HCT116 (cell line): ENCODE results near the gene PCBP3. TPM values are rescaled to one million over a fixed set of nuclear protein-coding genes. Genes with fewer than 3 reads are reported as not detected.

Experiments
- ATAC-seq: fragments of 200-7000 bp; cut with Tn5 transposase; 2 replicates; pipeline ENCODE4 v1.9.1; 2020; ENCODE audit warnings: mild to moderate bottlenecking, moderate library complexity
- BruUV-seq: library from RNA; stranded (reverse); fragments of 400-500 nt; replicated peaks from 2 replicates; lab custom pipeline; 2021; lab: Mats Ljungman, UMichigan
- CTCF ChIA-PET: fragments of 300-600 bp; sonication (Branson Sonifier 250); formaldehyde crosslinking; loops from one replicate; lab custom pipeline; 2021; ENCODE audit warnings: antibody characterized with exemption; lab: Charles Lee
- POLR2A ChIA-PET: fragments of 300-600, 350-600 bp; sonication (Branson Sonifier 250); formaldehyde crosslinking; loops from one replicate; lab custom pipeline; 2021; ENCODE audit warnings: antibody characterized with exemption; lab: Charles Lee
- RAD21 ChIA-PET, 2 experiments: fragments of 300-600 bp; sonication (Branson Sonifier 250); formaldehyde crosslinking; loops; one replicate each; lab custom pipeline; 2023; ENCODE audit warnings: low total read pairs in 2 of 2; ENCODE audit not compliant: uncharacterized antibody in 2 of 2, unreplicated experiment in 2 of 2, low non-redundant PET in 1 of 2; lab: Charles Lee
- DNase-seq: peaks from one replicate; pipeline ENCODE4 v3.0.0-alpha.2; 2010; ENCODE audit warnings: low read depth, low spot score
- H2AFZ ChIP-seq: fragments of 200-600 bp; shearing (Covaris generic), sonication (generic); 2 replicates; pipeline ENCODE4 v1.6.1; 2017; ENCODE audit warnings: low read depth, mixed run types, mixed read lengths, antibody characterized with exemption, low read length; ENCODE audit not compliant: poor library complexity, severe bottlenecking
- H3K27ac ChIP-seq: 2 replicates; pipeline ENCODE4 v1.5.1; 2012; ENCODE audit warnings: low read depth, low read length
- H3K27me3 ChIP-seq: fragments of 200-600 bp; sonication (generic); 2 replicates; pipeline ENCODE4 v1.6.1; 2016; ENCODE audit warnings: mixed run types, low read length, mixed read lengths; ENCODE audit not compliant: insufficient read depth
- H3K36me3 ChIP-seq, 2 experiments: fragments of 200-500 bp in 1 of 2; fragments of 200-600 bp in 1 of 2; sonication (Bioruptor generic) in 1 of 2; sonication (generic) in 1 of 2; 2 replicates each; pipeline versions ENCODE4 v1.5.1 to v1.6.1; 2014 to 2016; ENCODE audit warnings: low read length in 2 of 2, inconsistent platforms in 1 of 2, mixed read lengths in 1 of 2, mixed run types in 1 of 2; ENCODE audit not compliant: insufficient read depth in 2 of 2, control insufficient read depth in 1 of 2
- H3K4me1 ChIP-seq, 2 experiments: fragments of 200-600 bp in 1 of 2; sonication (generic) in 1 of 2; 2 replicates each; pipeline versions ENCODE4 v1.5.1 to v1.6.1; 2012 to 2017; ENCODE audit warnings: low read length in 2 of 2, inconsistent platforms in 1 of 2, mild to moderate bottlenecking in 1 of 2, mixed read lengths in 1 of 2, mixed run types in 1 of 2, moderate library complexity in 1 of 2; ENCODE audit not compliant: insufficient read depth in 2 of 2, control insufficient read depth in 1 of 2
- H3K4me2 ChIP-seq: fragments of 200-600 bp; sonication (generic); 2 replicates; pipeline ENCODE4 v1.6.1; 2017; ENCODE audit warnings: mixed run types, low read length, mixed read lengths
- H3K4me3 ChIP-seq, 2 experiments: fragments of 200-600 bp in 1 of 2; sonication (generic) in 1 of 2; replicated peaks in 1 of 2; 2 replicates each; pipeline ENCODE4 v1.5.1; 2011 to 2016; ENCODE audit warnings: low read length in 2 of 2, control low read depth in 1 of 2, low read depth in 1 of 2, mild to moderate bottlenecking in 1 of 2, mixed read lengths in 1 of 2, mixed run types in 1 of 2
- H3K79me2 ChIP-seq: fragments of 200-600 bp; sonication (generic); 2 replicates; pipeline ENCODE4 v1.6.1; 2017; ENCODE audit warnings: mild to moderate bottlenecking, mixed run types, low read length, moderate library complexity, mixed read lengths; ENCODE audit not compliant: insufficient read depth
- H3K9ac ChIP-seq: fragments of 200-600 bp; sonication (generic); 2 replicates; pipeline ENCODE4 v1.6.1; 2016; ENCODE audit warnings: low read length, mixed read lengths
- H3K9me2 ChIP-seq: fragments of 200-600 bp; sonication (generic), shearing (Covaris generic); 2 replicates; pipeline ENCODE4 v1.6.1; 2017; ENCODE audit warnings: mixed run types, mild to moderate bottlenecking, moderate library complexity; ENCODE audit not compliant: insufficient read depth
- H3K9me3 ChIP-seq, 2 experiments: fragments of 200-500 bp in 1 of 2; fragments of 200-600 bp in 1 of 2; sonication (Bioruptor generic) in 1 of 2; sonication (generic) in 1 of 2; 2 replicates each; pipeline ENCODE4 v1.6.1; 2014 to 2017; ENCODE audit warnings: low read length in 2 of 2, mixed read lengths in 2 of 2, inconsistent platforms in 1 of 2, low read depth in 1 of 2, mild to moderate bottlenecking in 1 of 2, mixed run types in 1 of 2, moderate library complexity in 1 of 2; ENCODE audit not compliant: control insufficient read depth in 1 of 2, insufficient read depth in 1 of 2
- H4K20me1 ChIP-seq: fragments of 200-600 bp; sonication (generic), shearing (Covaris generic); 2 replicates; pipeline ENCODE4 v1.6.1; 2017; ENCODE audit warnings: mixed run types, mild to moderate bottlenecking, moderate library complexity; ENCODE audit not compliant: insufficient read depth
- ATF3 ChIP-seq: IDR thresholded peaks from 2 replicates; pipeline ENCODE4 v1.6.1; 2012
- CBX3 ChIP-seq: IDR thresholded peaks from 2 replicates; pipeline ENCODE4 v1.6.1; 2012; ENCODE audit warnings: low read depth
- CEBPB ChIP-seq: IDR thresholded peaks from 2 replicates; pipeline ENCODE4 v1.6.1; 2012; ENCODE audit warnings: low read depth
- CTCF ChIP-seq, 3 experiments: fragments of 200-600 bp in 1 of 3; sonication (generic) in 1 of 3; IDR thresholded peaks in 2 of 3; conservative IDR thresholded peaks in 1 of 3; 2 replicates each; pipeline ENCODE4 v1.5.1; 2012 to 2017; ENCODE audit warnings: low read depth in 2 of 3, low read length in 2 of 3, antibody characterized with exemption in 1 of 3, borderline replicate concordance in 1 of 3, control low read depth in 1 of 3, mild to moderate bottlenecking in 1 of 3, mixed read lengths in 1 of 3, mixed run types in 1 of 3, moderate library complexity in 1 of 3; ENCODE audit not compliant: insufficient read depth in 1 of 3
- EGR1 ChIP-seq: IDR thresholded peaks from 2 replicates; pipeline ENCODE4 v1.6.1; 2012; ENCODE audit warnings: low read depth
- ELF1 ChIP-seq: IDR thresholded peaks from 2 replicates; pipeline ENCODE4 v1.6.1; 2012; ENCODE audit warnings: low read depth, borderline replicate concordance
- EZH2phosphoT487 ChIP-seq: fragments of 200-600 bp; IDR thresholded peaks from 2 replicates; pipeline ENCODE4 v1.6.1; 2018; ENCODE audit warnings: antibody characterized with exemption, borderline replicate concordance
- FOSL1 ChIP-seq: IDR thresholded peaks from 2 replicates; pipeline ENCODE4 v1.6.1; 2012; ENCODE audit warnings: low read depth
- JUND ChIP-seq: IDR thresholded peaks from 2 replicates; pipeline ENCODE4 v1.6.1; 2012
- MAX ChIP-seq: IDR thresholded peaks from 2 replicates; pipeline ENCODE4 v1.6.1; 2012
- POLR2A ChIP-seq: IDR thresholded peaks from 2 replicates; pipeline ENCODE4 v1.7.0; 2011; ENCODE audit warnings: borderline replicate concordance; ENCODE audit not compliant: insufficient read depth, insufficient read length; ENCODE audit errors: extremely low read depth
- POLR2AphosphoS5 ChIP-seq: IDR thresholded peaks from 2 replicates; pipeline ENCODE4 v1.6.1; 2011; ENCODE audit warnings: mild to moderate bottlenecking, low read depth, low read length, moderate library complexity
- RAD21 ChIP-seq: IDR thresholded peaks from 2 replicates; pipeline ENCODE4 v1.6.1; 2012; ENCODE audit warnings: low read depth, mild to moderate bottlenecking
- SIN3A ChIP-seq: IDR thresholded peaks from 2 replicates; pipeline ENCODE4 v1.6.1; 2012; ENCODE audit warnings: low read depth
- SP1 ChIP-seq: IDR thresholded peaks from 2 replicates; pipeline ENCODE4 v1.6.1; 2012; ENCODE audit warnings: low read depth
- TCF7L2 ChIP-seq: IDR thresholded peaks from 2 replicates; pipeline ENCODE4 v1.7.0; 2011; ENCODE audit warnings: borderline replicate concordance, inconsistent platforms; ENCODE audit not compliant: insufficient read depth, insufficient read length; ENCODE audit errors: extremely low read depth
- YY1 ChIP-seq: IDR thresholded peaks from 2 replicates; pipeline ENCODE4 v1.6.1; 2011; ENCODE audit warnings: low read length, low read depth, moderate library complexity, mild to moderate bottlenecking; ENCODE audit not compliant: insufficient replicate concordance; ENCODE audit errors: extremely low read depth
- ZBTB33 ChIP-seq: IDR thresholded peaks from 2 replicates; pipeline ENCODE4 v1.6.1; 2011; ENCODE audit warnings: mild to moderate bottlenecking, low read length, moderate library complexity; ENCODE audit not compliant: insufficient replicate concordance; ENCODE audit errors: extremely low read depth
- ZFX ChIP-seq: fragments of 450-650 bp; IDR thresholded peaks from 2 replicates; pipeline ENCODE4 v1.6.1; 2017
- ZNF274 ChIP-seq: fragments of 200-500 bp; sonication (Bioruptor generic); IDR thresholded peaks from 2 replicates; pipeline ENCODE4 v1.6.1; 2014; ENCODE audit warnings: mild to moderate bottlenecking, low read depth, low read length, inconsistent platforms
- intact Hi-C: fragments of 100-400 bp; cut with micrococcal nuclease; formaldehyde crosslinking; loops from 2 replicates; pipeline ENCODE4 v1.10.0; 2022
- total RNA-seq: library from RNA; stranded (reverse); gene quantifications from one replicate; pipeline ENCODE4 v1.2.1, GENCODE V29; 2021; ENCODE audit not compliant: unreplicated experiment

Gene PCBP3
- total RNA-seq, 1 experiment from 2014 or later = 3.1 TPM

DNA sequence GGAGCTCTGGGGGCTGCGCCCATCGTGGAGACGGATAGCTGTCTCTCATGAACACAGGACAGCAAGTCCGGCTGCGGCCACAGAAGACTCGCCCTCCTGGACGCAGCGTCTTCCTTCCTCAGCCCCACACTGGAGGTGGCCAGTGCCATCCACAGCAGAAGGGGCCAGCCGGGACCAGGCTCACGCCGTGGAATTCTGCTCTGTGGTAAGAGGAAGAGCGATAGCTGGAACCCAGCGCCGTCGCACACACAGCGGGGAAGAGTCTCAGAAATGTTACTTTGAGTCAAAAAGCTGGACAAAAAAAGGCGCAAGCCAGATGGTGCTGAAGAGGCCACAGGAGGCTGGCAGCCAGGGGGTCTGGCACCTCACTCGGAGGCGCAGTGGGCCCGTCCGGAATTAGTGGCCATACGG, 224.2 kb downstream of the PCBP3 start:
- no peak overlapping the region for H2AFZ ChIP-seq
- no peak for DNase-seq
- H3K9ac ChIP-seq = no peak overlapping the region
- BruUV-seq = no TSS peak
- H3K27ac ChIP-seq = no peak overlapping the region
- no peaks in the 10 kb centered on the region for H3K27me3 ChIP-seq
- no peak overlapping the region for H3K4me2 ChIP-seq
- H4K20me1 ChIP-seq = no peaks in the 10 kb centered on the region
- no peaks in the 10 kb centered on the region for H3K9me3 ChIP-seq
- ChIA-PET CTCF (no interaction called here), RAD21 (no interaction called here), POLR2A (no interaction called here)
- no peak for ATAC-seq
- H3K4me3 ChIP-seq = no peak overlapping the region
- intact Hi-C loops = no loop called here
- H3K9me2 ChIP-seq = no peaks in the 10 kb centered on the region
- peaks cover 0 to 10% of the 10 kb centered on the region in 2 experiments; a peak in 2 of 4 replicates for H3K4me1 ChIP-seq
- no peak for TF ChIP-seq POLR2A
- no peak for TF ChIP-seq ZNF274
- TF ChIP-seq FOSL1 = no peak
- TF ChIP-seq ZFX = no peak
- no peak for TF ChIP-seq CEBPB
- TF ChIP-seq ZBTB33 = no peak
- TF ChIP-seq POLR2AphosphoS5 = no peak
- no peak for TF ChIP-seq ATF3
- TF ChIP-seq EZH2phosphoT487 = no peak
- TF ChIP-seq CTCF (IDR thresholded peaks at IDR 0.05 in 2 of 3, conservative IDR thresholded peaks at IDR 0.05 in 1 of 3; ENCODE audit: borderline replicate concordance in 1 of 3, insufficient read depth in 1 of 3, low read depth in 2 of 3, low read length in 2 of 3) = no peak
- no peak for TF ChIP-seq RAD21
- TF ChIP-seq MAX = no peak
- TF ChIP-seq YY1 = no peak
- TF ChIP-seq ELF1 = no peak
- TF ChIP-seq CBX3 = no peak
- no peak for TF ChIP-seq TCF7L2
- no peak for TF ChIP-seq SIN3A
- no peak for TF ChIP-seq JUND
- TF ChIP-seq SP1 = no peak
- no peak for TF ChIP-seq EGR1
- no peaks in the 10 kb centered on the region for H3K36me3 ChIP-seq
- no peaks in the 10 kb centered on the region for H3K79me2 ChIP-seq
